Breast epithelium (tissue), 4 donors: ENCODE data around the gene GLIPR2. TPM values are rescaled to one million over a fixed set of nuclear protein-coding genes. Genes with fewer than 3 reads are reported as not detected.
"Not testable (repeated sequence)": the region's sequence is repeated elsewhere in the genome, so short reads cannot be mapped to it uniquely, and the experiment has no call there.

Experiments
- DNase-seq, 2 donors: peaks; one replicate each; pipeline ENCODE4 v3.0.0-alpha.2; 2019; ENCODE audit warnings: low spot score in 2 of 2
- H3K27ac ChIP-seq, 2 donors: fragments of 200-600 bp; sonication (generic) in 1 of 2; one replicate each; pipeline ENCODE4 v1.5.1; 2016 to 2019; ENCODE audit warnings: mild to moderate bottlenecking in 1 of 2
- H3K27me3 ChIP-seq, 2 donors: fragments of 200-600 bp; sonication (generic) in 1 of 2; one replicate each; pipeline versions ENCODE4 v1.5.1 to v1.6.0; 2017 to 2019; ENCODE audit warnings: control low read depth in 1 of 2, mild to moderate bottlenecking in 1 of 2
- H3K36me3 ChIP-seq: fragments of 200-600 bp; one replicate; pipeline ENCODE4 v1.5.1; 2019
- H3K4me1 ChIP-seq, 2 donors: fragments of 200-600 bp; sonication (generic); one replicate each; pipeline ENCODE4 v1.5.1; 2016 to 2019; ENCODE audit warnings: control low read depth in 1 of 2
- H3K4me3 ChIP-seq, 3 donors: fragments of 200-600 bp; sonication (generic); 1 replicate in 2 of 3; 2 replicates in 1 of 3; pipeline ENCODE4 v1.5.1; 2016 to 2019; ENCODE audit warnings: mild to moderate bottlenecking in 3 of 3, moderate library complexity in 2 of 3
- H3K9me3 ChIP-seq, 2 donors: fragments of 200-600 bp; sonication (generic) in 1 of 2; one replicate each; pipeline ENCODE4 v1.5.1; 2016 to 2019; ENCODE audit warnings: control low read depth in 1 of 2
- POLR2A ChIP-seq: fragments of 450-650 bp; IDR thresholded peaks from one replicate; pipeline ENCODE4 v1.6.1; 2016; ENCODE audit warnings: antibody characterized with exemption, mild to moderate bottlenecking, moderate library complexity
- POLR2AphosphoS5 ChIP-seq, 3 donors: sonication (generic); formaldehyde crosslinking; IDR thresholded peaks; one replicate each; pipeline ENCODE4 v1.6.1; 2017; ENCODE audit warnings: antibody characterized with exemption in 3 of 3
- intact Hi-C: fragments of 100-400 bp; cut with DNase I; formaldehyde crosslinking; loops from one replicate; pipeline ENCODE4 v1.15.1; 2023; ENCODE audit warnings: low total_unique reads
- total RNA-seq, 3 donors: library from RNA; depleted of rRNA; stranded (reverse); fragments of >200 nt; gene quantifications; one replicate each; pipeline ENCODE4 v1.1.0, GENCODE V29; 2016
- TF ChIP-seq, protein P1 (sequence below), 3 donors: fragments of 450-650 bp; IDR thresholded peaks; one replicate each; pipeline ENCODE4 v1.5.1; 2016 to 2017; ENCODE audit warnings: antibody characterized with exemption in 3 of 3, mild to moderate bottlenecking in 3 of 3, moderate library complexity in 3 of 3

The GLIPR2 gene
- total RNA-seq, 3 donors from 2014 or later, result 16.5 to 57.4 (median 26.9) TPM

- DNase-seq, result no peak
- TF ChIP-seq, protein P1, sequence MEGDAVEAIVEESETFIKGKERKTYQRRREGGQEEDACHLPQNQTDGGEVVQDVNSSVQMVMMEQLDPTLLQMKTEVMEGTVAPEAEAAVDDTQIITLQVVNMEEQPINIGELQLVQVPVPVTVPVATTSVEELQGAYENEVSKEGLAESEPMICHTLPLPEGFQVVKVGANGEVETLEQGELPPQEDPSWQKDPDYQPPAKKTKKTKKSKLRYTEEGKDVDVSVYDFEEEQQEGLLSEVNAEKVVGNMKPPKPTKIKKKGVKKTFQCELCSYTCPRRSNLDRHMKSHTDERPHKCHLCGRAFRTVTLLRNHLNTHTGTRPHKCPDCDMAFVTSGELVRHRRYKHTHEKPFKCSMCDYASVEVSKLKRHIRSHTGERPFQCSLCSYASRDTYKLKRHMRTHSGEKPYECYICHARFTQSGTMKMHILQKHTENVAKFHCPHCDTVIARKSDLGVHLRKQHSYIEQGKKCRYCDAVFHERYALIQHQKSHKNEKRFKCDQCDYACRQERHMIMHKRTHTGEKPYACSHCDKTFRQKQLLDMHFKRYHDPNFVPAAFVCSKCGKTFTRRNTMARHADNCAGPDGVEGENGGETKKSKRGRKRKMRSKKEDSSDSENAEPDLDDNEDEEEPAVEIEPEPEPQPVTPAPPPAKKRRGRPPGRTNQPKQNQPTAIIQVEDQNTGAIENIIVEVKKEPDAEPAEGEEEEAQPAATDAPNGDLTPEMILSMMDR (IDR thresholded peaks at IDR 0.05), result no peak
- TF ChIP-seq POLR2A (no peak), POLR2AphosphoS5 (IDR thresholded peaks at IDR 0.05) (no peak)
- no peaks in the 10 kb centered on the region for H3K36me3 ChIP-seq
- H3K27ac ChIP-seq, result no peak overlapping the region
- H3K4me3 ChIP-seq, result no peak overlapping the region
- intact Hi-C loops, result no loop called here
- H3K4me1 ChIP-seq, result no peaks in the 10 kb centered on the region
- no peaks in the 10 kb centered on the region for H3K9me3 ChIP-seq
- no peaks in the 10 kb centered on the region for H3K27me3 ChIP-seq
Observed at GRCh38 chr9:36173861-36174260, 37.3 kb downstream of the GLIPR2 start.

DNA sequence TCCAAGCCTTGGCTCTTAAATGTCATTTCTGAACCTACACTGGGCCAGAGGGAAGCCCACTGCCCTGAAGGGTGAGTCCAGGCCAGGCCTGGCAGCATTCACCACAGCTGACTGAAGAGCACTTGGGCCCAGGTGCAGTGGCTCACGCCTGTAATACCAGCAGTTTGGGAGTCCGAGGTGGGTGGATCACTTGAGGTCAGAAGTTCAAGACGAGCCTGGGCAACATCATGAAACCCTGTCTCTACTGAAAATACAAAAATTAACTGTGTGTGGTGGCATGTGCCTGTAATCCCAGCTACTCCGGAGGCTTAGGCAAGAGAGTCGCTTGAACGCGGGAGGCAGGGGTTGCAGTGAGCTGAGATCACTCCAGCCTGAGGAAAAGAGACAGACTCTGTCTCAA lies 37.7 kb downstream of the GLIPR2 start:
- TF ChIP-seq, protein P1 (IDR thresholded peaks at IDR 0.05), result no peak
- TF ChIP-seq POLR2AphosphoS5 (IDR thresholded peaks at IDR 0.05) (no peak), POLR2A (no peak)
- Histone ChIP-seq H3K9me3 (no peaks in the 10 kb centered on the region), H3K27ac (no peak overlapping the region), H3K4me1 (no peaks in the 10 kb centered on the region), H3K27me3 (no peaks in the 10 kb centered on the region), H3K4me3 (no peak overlapping the region), H3K36me3 (no peaks in the 10 kb centered on the region)
- intact Hi-C loops, result no loop called here
- DNase-seq, result no peak

DNA sequence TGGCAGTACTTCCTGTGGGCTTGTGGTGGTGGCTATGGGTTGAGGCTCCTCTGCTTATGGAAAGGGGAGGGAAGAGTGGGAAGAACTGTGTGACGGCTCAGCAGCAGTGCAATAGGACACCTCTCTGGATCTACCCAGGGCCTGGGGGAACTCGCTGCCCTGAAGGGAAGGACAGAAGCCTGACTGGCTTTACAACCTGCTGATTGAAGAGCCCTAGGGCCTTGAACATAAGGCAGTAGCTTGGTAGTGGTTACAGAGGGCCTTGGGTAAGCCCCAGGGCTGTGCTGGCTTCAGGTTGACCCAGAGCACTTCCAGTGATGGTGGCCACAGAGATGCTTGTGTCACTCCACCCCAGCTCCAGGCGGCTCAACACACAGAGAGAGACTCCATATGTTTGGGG lies 38.2 kb downstream of the GLIPR2 start:
- no peak overlapping the region for H3K4me3 ChIP-seq
- H3K4me1 ChIP-seq, result no peaks in the 10 kb centered on the region
- intact Hi-C loops, result no loop called here
- no peaks in the 10 kb centered on the region for H3K27me3 ChIP-seq
- no peak for DNase-seq
- no peak overlapping the region for H3K27ac ChIP-seq
- no peaks in the 10 kb centered on the region for H3K9me3 ChIP-seq
- H3K36me3 ChIP-seq, result no peaks in the 10 kb centered on the region
- TF ChIP-seq POLR2A (no peak), POLR2AphosphoS5 (IDR thresholded peaks at IDR 0.05) (no peak)
- TF ChIP-seq, protein P1 (IDR thresholded peaks at IDR 0.05), result no peak

DNA sequence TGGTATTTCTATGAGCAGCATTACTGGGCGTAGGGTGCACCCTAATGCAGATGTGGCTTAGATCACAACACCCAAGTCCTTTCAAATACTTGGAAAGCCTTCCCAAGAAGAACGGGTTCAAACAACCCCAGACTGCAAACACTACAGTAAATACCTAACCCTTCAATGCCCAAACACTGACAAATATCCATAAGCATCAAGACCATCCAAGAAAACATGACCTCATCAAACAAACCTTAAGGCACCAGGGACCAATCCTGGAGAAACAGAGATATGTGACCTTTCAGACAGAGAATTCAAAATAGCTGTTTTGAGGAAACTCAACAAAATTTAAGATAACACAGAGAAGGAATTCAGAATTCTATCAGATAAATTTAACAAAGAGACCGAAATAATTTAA lies 38.7 kb downstream of the GLIPR2 start:
- H3K9me3 ChIP-seq, intact Hi-C loops, H3K4me1 ChIP-seq, H3K27ac ChIP-seq, H3K36me3 ChIP-seq, H3K27me3 ChIP-seq, DNase-seq, H3K4me3 ChIP-seq: not testable (repeated sequence)

DNA sequence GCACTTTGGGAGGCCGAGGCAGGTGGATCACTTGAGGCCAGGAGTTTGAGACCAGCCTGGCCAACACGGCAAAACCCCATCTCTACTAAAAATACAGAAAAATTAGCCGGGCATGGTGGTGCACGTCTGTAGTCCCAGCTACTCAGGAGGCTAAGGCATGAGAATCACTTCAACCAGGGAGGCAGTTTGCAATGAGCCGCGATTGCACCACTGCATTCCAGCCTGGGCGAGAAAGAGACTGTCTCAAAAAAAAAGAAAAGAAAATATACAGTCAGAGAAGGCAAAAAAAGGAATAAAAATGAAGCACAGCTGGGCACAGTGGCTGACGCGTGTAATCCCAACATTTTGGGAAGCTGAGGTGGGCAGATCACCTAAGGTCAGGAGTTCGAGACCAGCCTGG lies 40.0 kb downstream of the GLIPR2 start:
- H3K4me3 ChIP-seq, DNase-seq, H3K36me3 ChIP-seq, H3K9me3 ChIP-seq, H3K27me3 ChIP-seq, H3K4me1 ChIP-seq, intact Hi-C loops, H3K27ac ChIP-seq: not testable (repeated sequence)

DNA sequence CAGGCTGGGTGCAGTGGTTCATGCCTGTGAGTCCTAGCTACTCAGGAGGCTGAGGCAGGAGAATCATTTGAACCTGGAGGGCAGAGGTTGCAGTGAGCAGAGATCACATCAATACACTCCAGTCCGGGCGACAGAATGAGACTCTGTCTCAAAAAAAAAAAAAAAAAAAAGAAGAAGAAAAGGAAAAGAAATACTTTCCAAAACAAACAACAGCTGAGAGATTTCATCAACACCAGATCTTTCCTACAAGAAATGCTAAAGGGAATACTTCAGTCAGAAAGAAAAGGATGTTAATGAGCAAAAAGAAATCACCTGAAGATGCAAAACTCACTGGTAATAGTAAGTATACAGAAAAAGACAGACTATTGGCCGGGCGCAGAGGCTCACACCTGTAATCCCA lies 41.0 kb downstream of the GLIPR2 start:
- no peaks in the 10 kb centered on the region for H3K9me3 ChIP-seq
- no peak overlapping the region for H3K4me3 ChIP-seq
- TF ChIP-seq POLR2AphosphoS5 (IDR thresholded peaks at IDR 0.05) (no peak), POLR2A (no peak)
- TF ChIP-seq, protein P1 (IDR thresholded peaks at IDR 0.05), result no peak
- no peak for DNase-seq
- no peak overlapping the region for H3K27ac ChIP-seq
- no peaks in the 10 kb centered on the region for H3K4me1 ChIP-seq
- H3K36me3 ChIP-seq, result no peaks in the 10 kb centered on the region
- intact Hi-C loops, result no loop called here
- no peaks in the 10 kb centered on the region for H3K27me3 ChIP-seq

- H3K9me3 ChIP-seq, H3K27me3 ChIP-seq, intact Hi-C loops, H3K4me3 ChIP-seq, H3K27ac ChIP-seq, H3K4me1 ChIP-seq, H3K36me3 ChIP-seq, DNase-seq: not testable (repeated sequence)
Observed at GRCh38 chr9:36180243-36180642, 43.7 kb downstream of the GLIPR2 start.
